ENCODE results near the gene AIFM2.
A peak's percentile ranks its signal among the peaks of the same experiment; 100 is the strongest.
"Not testable (repeated sequence)": the region's sequence is repeated elsewhere in the genome, so short reads cannot be mapped to it uniquely, and the experiment has no call there.

AIFM2 gene

DNA sequence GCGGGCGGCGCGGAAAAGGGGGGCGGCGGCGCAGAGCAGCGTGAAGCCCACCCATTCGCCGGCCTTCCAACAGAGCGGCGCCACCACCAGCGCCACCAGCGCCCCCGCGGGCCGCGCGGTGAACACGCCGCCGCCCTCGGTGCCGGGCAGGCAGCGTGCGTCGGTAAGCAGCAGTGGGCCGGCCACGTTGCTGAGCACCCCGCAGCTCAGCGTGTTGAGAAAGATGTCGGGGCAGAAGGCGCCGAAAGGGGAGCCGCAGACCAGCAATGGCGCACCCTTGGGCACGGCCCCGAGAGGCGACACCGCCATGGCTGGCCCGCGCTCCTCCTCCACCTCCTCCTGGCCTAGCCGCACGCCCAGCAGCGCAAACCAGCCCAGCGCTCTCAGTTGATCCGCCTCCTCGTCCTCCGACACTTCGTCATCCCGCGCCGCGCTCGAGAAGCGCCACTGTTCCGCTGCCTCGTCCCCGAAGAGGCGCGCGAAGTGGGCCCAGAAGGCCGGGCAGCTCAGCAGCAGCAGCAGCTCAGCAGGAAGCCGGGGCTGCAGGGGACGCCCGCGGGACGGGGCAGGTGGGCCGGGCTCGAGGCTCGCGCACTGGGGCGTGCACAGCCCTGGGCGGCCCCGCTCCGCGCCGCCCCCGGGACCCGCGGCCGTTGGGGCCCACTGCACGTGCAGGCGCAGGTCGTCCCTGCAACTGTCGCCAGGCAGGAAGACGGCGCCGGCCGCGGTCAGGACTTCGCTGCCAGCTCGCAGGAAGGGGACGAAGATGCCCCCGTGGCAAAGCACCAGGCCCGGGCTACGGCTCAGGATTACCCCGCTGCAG lies 13.3 kb upstream of the AIFM2 start:
- DNase-seq, result peak; percentile 74

DNA sequence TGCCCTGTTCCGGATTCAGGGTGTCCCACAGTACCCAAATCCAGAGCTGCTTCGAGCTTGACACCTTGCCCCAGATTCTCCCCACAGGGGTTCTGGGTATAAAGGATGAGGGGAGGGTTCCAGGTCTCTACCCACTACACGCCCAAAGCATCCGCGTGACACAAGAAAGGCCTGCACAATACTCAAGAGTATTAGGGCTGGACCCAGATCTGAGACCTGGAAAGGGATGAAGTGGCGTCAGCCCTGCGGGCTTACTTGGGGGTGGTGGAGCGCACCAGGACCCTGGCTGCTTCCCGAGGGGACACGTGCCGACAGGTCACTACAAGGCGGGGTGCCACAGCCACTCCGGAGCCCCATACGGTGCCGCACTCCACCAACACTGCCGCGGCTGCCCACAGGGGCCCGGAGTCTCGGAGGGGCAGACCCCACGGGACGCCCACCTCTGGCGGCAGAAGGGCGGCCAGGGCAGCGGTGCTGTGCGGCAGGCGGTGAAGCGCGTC lies 12.6 kb upstream of the AIFM2 start:
- no peak for DNase-seq

DNA sequence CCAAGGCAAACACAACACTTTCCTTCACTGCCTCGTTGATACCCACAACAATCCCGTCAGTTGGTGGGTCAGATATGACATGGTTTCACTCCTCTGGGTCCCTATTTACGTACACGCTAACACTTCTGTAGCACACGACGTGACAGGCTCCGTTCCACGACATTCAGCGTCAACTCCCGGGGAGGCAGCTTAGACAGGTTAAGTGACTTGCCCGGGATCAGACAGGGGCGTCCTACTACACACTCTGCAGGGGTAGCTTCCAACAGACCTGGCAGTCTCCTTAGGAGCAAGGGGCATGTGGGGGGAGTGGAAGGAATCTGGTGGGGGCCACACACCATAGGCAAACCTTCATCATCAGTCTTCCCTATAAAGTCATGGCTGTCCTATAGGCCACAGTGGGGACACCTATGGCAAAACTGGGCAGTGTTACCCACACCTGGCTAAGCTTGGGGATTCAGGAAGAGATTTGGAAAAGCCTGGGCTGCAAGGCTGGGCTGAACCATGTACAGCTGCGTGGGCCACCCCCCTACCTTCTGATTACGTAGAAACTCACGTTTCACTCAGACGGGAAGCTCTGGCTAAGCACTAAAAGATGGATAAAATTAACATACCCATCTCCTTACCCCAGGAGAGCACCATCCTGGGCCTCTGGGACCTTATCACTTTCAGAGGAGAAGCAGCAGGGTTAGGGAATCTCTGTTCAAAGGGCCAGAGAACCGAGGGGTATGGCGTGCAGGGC lies 11.9 kb upstream of the AIFM2 start:
- no peak for DNase-seq

DNA sequence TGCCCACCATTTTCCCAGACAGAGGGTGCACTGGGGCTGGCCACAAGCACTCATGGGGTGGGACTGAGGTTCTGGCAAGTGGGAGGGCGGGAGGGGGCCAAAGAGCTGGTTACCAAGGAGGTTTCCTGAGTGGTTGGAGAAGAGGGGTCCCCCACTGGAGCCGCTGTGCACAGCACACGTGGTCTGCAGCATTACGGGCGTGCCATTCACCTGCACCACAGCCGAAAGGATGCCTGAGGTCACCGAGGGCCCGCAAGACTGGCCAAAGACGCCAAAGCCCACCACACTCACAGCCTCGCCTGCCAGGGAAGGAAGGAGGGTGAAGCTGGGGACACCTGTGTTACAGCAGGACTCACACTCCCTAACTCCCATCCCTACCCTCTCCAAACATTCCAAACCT lies 9.9 kb upstream of the AIFM2 start:
- DNase-seq, result no peak

DNA sequence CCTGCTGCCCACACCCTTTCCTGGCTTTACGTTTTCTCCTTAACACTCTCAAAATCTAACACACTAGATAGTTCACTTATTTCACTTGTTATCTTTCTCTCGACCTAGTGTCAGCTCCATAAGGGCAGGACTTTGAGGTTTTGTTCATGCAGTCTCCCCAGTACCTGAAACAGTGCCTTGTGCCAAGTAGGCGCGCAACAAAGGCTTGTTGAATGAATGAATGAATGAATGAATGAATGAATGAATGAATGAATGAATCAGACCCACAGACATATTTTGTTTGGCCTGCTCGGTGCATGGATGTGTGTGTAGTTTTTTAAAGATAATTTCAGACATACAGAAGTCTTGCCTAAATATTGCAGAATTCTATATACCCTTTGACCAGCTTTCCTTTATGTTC lies 7.7 kb upstream of the AIFM2 start:
- no peak for DNase-seq

DNA sequence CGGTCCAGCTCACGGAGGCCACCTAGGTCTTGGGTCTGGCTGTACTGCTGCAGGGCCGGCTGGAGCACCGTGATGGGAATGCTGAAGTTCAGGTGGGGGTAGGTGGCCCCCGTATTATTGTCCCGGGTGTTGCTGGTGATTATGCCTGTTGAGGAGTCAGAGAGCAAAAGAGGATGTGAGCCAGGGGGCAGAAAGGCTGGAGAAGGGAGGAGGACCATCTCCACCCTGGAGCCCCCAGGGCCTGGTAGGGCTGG lies 7.3 kb upstream of the AIFM2 start:
- DNase-seq, result no peak

DNA sequence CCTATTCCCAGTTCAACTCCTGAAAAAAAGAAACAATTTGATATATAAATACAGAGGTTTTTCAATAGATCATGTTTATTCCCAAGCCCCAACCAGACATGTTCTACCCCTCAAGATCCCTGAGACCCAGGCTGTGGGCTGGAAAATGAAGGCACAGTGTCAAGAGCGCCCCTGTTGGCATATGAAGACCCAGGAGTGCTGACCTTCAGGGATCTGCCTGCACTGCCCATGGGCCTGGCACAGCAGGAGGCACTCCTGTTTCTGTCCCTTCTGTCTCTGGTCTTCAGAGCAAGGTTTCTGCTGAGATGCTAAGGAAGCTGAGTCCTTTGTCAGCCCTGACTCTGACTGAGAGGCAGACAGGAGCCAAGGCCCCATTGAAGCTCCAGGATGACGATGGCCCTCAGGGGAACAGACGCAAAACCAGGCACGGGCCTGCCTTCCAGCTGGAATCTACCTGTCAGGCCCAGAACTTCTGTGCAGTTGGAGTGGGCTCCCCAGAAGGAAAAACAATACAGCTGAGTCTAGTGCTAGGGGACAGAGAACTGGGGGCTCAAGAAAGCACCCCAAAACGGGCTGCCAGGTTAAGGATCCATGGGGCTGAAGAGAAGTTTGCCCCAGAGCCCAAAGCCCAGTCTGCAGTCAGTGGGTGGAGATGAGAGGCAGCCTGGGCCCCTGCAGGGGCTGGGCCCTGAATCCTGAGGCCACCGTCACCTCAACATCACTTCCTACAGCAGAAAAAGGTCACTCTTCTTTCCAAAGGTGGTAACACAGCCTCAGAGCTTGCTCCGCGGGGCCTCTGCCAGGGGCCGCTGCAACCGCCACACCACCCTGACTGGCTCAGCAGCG lies 6.7 kb upstream of the AIFM2 start:
- DNase-seq, result no peak

DNA sequence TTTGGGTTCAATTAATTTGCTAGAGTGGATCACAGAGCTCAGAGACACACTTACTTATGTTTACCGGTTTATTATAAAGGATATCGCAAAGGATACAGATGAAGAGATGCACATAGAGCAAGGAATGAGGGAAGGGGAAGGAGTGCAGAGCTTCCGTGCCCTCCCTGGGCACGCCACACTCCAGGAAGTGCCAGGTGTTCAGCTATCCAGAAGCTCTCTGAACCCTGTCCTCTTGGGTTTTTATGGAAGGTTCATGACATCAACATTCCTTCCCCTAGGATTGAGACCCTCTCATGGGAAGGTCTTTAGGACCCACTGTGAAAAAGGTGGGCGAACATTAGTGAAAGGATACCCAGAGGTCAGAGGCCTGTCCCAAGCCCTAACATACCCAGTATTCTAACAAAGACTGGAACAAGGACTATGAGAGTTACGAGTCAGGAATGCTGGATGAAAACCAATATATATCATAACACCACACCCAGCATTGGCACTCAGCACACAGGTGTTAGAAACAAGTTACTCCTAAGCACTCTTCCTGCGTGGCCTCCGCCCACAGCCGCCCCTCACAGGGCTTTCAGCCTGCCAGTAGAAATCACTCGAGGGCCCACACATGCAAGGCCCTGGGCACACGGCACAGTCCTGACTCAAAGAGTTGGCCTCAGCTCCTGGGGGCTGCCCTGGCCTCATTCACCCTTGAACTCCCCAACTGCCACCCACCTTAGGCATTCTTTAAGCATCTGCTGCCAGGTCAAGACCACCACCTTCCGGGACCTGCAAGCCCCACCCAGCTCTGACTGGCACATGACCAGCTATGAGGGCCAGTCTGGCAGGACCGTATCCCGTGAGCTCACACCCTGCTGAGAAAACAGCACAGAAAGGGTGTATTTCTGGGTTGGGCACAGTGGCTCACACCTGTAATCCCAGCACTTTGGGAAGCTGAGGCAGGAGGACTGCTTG lies 5.6 kb upstream of the AIFM2 start:
- no peak for DNase-seq

DNA sequence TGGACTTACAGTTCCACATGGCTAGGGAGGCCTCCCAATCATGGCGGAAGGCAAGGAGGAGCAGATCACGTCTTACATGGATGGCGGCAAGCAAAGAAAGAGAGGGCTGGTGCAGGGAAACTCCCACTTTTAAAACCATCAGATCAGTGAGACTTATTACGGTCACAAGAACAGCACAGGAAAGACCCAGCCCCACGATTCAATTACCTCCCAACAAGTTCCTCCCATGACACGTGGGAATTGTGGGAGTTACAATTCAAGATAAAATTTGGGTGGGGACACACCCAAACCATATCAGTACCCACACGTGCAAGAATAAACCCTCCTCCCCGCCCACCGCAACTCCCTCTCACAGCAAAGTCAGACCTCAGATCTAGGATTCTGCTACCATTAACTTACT lies 4.5 kb upstream of the AIFM2 start:
- DNase-seq, result no peak

DNA sequence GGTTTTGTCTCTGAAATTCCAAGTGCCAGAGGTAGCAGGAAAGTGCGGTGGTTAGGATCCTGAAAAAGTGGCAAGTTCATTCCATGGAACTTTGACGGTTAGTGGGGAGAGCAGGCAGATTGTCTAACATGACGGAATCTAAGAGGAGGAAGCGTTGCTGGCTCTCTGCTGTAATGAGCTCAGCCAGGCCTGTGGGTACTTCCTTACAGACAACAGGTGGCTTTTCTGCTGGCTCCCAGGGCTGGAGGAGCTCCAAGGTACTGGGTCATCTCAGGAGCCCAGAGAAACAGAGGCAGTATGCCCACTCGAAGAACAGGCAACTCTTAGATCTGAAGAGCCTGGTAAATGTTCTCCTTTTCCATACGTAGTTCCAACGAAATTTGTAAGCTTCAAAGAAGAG lies 3.1 kb upstream of the AIFM2 start:
- DNase-seq, result no peak

DNA sequence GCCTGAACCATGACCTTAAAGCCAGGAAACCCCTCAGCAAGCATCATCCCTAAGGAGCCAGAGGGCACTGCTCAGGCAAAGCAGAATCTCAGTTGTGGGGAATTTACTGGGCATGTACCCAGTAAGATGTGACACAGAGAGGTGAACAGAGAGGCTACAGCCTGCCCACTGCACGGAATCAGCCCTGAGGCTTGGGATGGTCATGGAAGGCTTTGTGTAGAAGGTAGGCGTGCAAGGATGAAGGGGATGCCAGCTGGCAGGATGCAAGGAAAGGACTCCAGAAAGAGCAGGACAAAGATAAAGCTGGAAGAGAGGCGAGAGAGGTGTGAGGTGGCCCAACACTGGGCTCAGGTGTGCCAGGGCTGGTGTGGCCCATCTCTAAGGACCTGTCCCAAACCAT lies 2.4 kb upstream of the AIFM2 start:
- DNase-seq, result no peak

DNA sequence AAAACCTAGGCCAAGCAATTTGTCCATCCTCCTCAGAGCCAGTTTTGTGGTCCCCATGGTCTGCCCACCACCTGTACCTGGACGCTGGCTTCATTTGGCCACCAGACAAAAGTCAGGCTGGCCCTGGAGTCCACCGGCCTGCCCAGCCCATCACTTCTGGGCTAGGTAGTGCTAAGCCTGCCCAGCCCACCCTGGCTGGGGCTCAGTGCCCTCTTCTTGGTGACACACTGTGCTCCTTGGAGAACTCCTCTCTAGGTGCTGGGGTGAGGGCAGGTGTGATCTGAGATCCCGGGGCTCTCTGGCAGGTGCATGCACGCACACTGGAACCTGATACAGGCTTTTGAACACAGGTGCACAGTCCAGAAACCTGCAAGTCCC lies 1.1 kb downstream of the AIFM2 start:
- DNase-seq, result no peak

DNA sequence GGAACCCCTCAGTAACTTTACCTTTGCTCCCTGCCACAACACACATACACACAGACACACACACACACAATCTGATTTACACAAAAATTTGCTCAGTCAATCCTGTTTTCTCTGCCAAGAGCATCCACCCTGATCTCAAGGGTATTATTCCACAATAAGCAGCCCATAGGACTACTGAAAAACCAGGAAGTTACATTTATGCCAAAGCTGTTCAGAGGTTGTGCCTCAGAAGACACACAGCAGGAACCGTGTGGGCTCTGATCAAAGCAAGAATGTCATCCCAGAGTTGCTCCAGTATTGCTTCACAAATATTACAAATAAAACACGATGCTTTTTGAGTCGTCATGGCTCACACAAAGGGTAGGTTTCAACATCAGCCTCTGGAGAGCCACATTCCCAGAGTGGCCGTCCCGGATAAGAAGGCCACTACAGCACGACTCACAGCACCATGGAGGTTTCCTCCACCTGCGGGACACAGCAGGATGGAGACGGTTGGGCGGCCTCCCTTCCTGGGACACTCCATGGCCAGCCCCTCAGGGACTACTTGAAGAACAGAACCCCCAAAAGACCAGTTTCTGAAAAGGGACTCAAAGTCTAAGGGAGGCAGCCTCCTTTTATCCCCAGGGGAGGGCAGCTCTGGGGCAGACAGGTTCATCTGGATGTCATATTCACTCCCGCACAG lies 1.6 kb downstream of the AIFM2 start:
- no peak for DNase-seq

DNA sequence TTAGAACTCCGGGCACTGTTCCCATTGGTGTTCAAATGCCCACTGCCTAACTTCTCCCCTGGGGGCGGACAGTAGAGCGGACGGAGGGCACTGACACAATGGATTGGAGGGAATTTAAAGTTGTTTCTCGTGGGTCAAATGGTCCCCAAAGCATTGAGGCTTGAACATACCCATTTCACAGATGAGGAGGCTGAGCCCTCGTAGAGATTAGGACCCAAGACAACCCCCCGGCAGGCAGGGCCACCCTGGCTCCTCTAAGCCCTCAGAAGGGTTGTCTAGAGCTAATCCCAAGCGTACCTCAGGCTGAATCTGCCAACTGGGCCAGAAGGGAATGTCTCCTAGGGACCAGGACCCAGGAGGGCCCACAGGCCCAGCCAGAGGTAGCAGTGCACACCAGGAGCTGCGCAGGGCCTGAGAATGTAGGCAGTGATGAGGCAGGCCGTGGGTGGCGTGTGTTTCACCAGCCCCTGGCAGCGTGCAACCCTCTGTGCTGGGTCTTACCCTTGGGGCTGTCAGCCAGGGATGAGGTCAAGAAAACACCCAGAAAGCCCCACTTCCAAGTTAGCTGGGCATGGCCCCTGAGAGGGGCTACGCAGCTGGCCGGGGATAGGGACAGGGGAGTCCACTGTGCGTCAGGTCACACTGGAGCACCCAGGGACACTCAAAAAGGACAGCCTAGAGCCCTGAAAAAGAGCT lies 5.8 kb downstream of the AIFM2 start:
- no peak for DNase-seq

DNA sequence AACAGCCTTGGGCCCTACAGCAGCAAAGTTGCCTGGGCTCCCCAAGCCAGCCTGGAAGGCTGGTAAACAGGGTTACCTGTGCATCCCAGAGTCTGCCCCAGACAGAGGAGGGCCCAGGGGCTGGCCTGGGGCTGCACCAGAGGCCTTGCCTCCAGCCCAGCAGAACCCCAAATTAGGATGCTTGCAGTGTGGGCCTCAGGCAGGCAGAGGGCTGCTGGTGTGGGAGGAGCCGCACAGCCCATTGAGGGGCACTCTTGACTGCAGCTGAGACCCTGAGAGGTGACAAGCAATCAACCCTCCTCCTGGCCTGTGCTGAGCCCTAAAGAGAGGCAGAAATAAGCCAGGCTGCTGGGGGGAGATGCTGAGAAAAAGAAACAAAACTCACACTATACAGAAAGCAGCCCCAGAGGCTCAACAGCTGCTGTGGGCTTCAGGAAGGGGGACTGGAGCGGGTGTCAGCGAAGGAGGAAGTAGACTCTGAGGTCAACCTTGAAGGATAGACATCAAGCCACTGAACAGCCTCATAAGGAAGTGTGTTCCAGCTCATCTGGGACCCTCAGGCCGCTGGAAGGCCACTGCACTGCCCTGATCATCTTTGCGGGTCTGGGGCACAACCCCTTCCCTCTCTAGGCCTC lies 6.6 kb downstream of the AIFM2 start:
- DNase-seq, result no peak

DNA sequence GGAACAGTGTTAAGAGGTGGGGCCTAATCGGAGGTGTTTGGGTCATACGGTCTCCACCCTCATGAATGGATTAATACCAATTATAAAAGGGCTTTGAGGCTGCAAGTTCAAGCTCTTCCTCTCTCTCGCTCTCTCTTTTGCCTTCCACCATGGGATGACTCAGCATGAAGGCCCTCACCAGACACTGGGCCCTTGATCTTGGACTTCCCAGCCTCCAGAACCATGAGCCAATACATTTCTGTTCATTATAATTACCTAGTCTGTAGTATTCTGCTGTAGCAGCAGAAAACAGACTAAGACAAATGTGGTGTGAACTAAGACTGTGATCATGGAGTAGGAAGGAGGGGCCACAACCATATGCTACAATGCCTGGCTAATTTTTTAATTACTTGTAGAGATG lies 7.7 kb downstream of the AIFM2 start:
- DNase-seq, result no peak

DNA sequence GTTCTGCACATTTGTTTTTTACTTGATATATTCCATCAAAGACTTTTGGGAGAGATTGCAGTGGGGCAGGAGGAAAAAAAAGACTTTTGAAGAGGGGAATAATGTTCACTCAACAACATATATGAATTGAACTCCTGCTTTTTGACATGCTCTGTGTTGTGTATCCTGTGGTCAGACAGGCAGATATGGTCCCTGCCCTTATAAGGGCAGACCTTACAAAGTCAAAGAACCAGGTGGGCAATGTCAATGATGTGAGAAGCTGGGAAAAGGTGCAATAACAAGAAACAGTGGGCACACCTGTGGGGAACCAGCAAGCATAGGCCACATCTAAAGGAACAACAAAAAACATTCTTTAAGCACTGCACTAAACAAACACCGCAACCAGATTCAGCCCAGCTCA lies 8.2 kb downstream of the AIFM2 start:
- no peak for DNase-seq

DNA sequence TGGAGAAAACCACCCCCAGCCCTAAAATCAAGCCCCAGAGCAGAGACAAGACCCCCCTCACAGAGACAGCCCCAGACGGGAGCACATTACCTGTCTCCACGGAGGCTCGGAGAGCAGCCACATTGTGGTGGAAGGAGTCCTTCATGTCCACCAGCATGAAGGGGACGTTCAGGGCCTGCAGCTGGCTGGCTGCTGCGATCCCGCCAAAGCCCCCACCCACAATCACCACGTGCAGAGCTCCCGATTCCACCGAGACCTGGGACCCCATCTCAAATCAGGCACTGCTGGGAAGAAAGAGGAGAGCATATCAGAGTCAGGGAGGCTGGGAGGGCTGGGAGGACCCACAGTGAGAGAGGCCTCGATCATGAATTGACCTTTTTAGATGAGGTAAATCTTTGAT lies 8.8 kb downstream of the AIFM2 start:
- DNase-seq, result no peak

DNA sequence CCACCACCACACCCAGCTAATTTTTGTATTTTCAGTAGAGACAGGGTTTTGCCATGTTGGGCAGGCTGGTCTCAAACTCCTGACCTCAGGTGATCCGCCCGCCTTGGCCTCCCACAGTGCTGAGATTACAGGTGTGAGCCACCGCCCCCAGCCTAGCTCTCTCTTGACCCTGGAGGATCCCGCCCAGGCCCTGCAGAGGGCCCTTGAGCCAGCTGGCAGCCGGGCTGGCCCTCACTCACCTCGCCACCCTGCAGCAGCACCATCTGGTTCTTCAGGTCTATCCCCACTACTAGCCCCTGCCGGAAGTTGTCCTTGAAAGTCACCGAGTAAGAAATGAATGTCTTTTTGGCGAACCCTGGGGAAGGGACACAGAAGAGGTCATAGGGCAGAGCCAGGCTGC lies 9.5 kb downstream of the AIFM2 start:
- DNase-seq, result not testable (repeated sequence)

DNA sequence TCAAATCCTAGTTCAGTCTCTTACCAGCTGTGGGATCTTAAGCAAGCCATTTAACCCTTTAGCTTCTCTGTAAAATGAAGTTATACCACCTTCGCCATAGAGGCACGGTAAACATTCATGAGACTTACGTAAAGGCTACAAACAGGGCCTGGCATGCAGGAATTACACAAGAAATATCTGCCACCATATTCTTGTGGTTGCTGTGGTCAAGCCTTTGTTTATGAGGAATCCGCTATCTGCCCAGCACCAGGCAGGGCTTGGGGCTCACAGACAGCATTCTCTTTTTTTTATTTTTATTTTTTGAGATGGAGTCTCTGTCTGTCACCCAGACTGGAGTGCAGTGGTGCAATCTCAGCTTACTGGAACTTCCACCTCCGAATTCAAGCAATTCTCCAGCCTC lies 9.9 kb downstream of the AIFM2 start:
- no peak for DNase-seq

Measured in activated naive CD4-positive, alpha-beta T cell treated with anti-CD3 and anti-CD28 coated beads, Interleukin-2, amount 50 U/mL, for 16 hours (primary cell).